IPS DF 6.9 (cell line): ENCODE results near the gene LNX1.

Experiments
- DNase-seq: peaks from one replicate; pipeline ENCODE4 v3.0.0-alpha.2; 2013; ENCODE audit warnings: low read depth, low spot score
- H3K27ac ChIP-seq: one replicate; pipeline ENCODE4 v1.5.1; 2013; ENCODE audit warnings: low read length, control low read depth
- H3K27me3 ChIP-seq: 2 replicates; pipeline ENCODE4 v1.6.1; 2013; ENCODE audit warnings: mild to moderate bottlenecking, low read length; ENCODE audit not compliant: control insufficient read depth, insufficient read depth
- H3K36me3 ChIP-seq: 2 replicates; pipeline ENCODE4 v1.6.1; 2013; ENCODE audit warnings: low read length; ENCODE audit not compliant: control insufficient read depth, insufficient read depth
- H3K4me1 ChIP-seq: 2 replicates; pipeline ENCODE4 v1.6.1; 2013; ENCODE audit warnings: low read length; ENCODE audit not compliant: control insufficient read depth, insufficient read depth
- H3K4me3 ChIP-seq: 2 replicates; pipeline ENCODE4 v1.5.1; 2013; ENCODE audit warnings: mild to moderate bottlenecking, low read length
- H3K9me3 ChIP-seq: 2 replicates; pipeline ENCODE4 v1.6.1; 2013; ENCODE audit warnings: low read length, inconsistent platforms; ENCODE audit not compliant: control insufficient read depth, insufficient read depth
- WGBS: extraction: QIAGEN DNeasy Blood & Tissue Kit; methylation state at CpG from one replicate; pipeline ENCODE4 v1.1.7; 2013; ENCODE audit warnings: mixed read lengths, missing lambda C conversion rate; ENCODE audit not compliant: insufficient read length, insufficient coverage; 5-methylcytosine and 5-hydroxymethylcytosine counted together

Gene LNX1

DNA sequence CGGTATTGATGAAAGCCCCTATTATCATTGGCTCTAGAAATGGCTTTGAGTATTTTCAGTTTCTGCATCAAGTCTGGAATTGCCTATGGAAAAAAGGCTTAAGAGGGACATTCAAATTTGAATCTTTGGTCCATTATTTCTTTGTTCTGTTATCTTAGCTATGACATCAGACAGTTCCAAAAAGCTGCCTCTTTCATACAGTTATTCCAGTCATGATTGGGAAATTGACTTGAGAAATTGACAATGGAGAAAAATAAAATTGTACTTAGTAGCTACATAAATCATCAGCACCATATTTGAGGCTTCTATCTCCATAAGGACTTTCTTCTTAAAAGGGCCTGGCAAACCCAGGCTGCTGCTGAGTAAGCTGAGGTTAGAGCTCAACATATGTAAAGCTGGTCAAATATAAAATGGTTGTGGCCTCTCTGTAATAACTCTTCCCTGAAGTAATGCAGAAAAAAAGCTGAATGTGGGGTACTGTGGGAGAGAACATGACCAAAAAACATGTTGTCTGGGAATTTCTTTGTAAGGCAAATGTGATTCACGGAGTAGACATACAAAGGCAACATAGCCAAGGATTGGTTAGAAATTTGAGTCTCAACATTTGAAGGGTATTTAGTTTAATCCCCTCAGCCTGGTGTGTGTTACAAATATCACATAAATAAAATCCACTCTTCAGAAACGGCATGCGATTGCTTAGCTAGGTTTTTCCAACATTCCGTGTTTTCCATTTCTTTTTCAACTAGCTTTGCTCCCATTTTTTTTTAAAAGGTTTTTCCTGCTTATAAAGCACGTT, 100.9 kb downstream of the LNX1 start:
- Histone ChIP-seq H3K27ac (no peak overlapping the region), H3K27me3 (no peaks in the 10 kb centered on the region), H3K9me3 (no peaks in the 10 kb centered on the region), H3K36me3 (no peaks in the 10 kb centered on the region), H3K4me1 (no peaks in the 10 kb centered on the region; the same call in 1 of the 2 replicates), H3K4me3 (no peak overlapping the region)
- WGBS = no CpG with 5 or more reads among the region's 6 CpGs
- DNase-seq = no peak

DNA sequence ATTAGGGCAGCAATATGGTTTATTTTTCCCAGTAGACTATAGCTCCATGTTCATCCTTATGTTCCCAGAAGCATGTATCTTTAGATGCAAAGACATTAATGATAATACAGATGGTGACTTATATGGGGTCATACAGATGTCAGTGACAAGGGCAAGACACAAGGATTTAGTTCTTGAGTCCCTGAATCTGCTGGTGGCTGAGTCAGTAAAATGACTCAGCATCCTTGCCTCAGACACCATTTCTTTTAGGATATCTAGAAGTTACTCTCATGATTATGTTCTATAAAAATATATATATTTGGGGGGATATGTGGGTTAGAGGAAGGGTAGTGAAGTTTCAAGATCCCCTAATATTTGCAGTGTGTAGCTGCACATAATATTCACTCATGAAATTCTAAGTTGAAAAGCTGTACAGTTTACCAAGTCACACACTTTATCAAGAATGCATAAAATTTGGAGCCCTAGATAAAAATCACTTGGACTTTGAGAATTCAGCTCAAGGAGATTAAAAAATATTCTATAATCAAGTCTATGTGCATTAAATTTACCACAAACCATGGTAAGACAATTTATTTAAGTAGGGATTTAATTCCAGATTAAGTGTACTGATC, 101.9 kb downstream of the LNX1 start:
- H3K9me3 ChIP-seq = no peaks in the 10 kb centered on the region
- DNase-seq = no peak
- H3K27ac ChIP-seq = no peak overlapping the region
- H3K27me3 ChIP-seq = no peaks in the 10 kb centered on the region
- no peak overlapping the region for H3K4me3 ChIP-seq
- H3K36me3 ChIP-seq = no peaks in the 10 kb centered on the region
- no peaks in the 10 kb centered on the region; the same call in 1 of the 2 replicates for H3K4me1 ChIP-seq

DNA sequence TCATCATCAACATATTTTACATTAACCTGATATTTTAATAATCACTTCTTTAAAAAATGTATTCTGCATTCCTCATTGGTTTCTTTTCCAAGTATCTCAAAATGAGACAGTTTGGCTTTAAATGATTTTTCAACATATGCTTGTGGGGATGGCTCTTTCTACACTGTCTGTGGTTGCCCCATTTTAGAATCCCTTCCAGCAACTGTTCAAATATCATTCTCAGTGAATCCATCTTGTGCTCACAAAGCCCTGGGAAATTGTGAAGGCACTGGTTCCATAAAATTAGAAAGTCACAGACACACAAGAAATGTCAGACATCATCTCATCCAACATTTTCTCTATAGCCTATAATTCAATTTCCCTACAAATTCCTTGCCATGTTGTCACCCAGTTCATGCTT, 103.5 kb downstream of the LNX1 start:
- Histone ChIP-seq H3K4me1 (no peaks in the 10 kb centered on the region; the same call in 1 of the 2 replicates), H3K36me3 (no peaks in the 10 kb centered on the region), H3K27ac (no peak overlapping the region), H3K4me3 (no peak overlapping the region), H3K9me3 (no peaks in the 10 kb centered on the region), H3K27me3 (no peaks in the 10 kb centered on the region)
- no peak for DNase-seq

DNA sequence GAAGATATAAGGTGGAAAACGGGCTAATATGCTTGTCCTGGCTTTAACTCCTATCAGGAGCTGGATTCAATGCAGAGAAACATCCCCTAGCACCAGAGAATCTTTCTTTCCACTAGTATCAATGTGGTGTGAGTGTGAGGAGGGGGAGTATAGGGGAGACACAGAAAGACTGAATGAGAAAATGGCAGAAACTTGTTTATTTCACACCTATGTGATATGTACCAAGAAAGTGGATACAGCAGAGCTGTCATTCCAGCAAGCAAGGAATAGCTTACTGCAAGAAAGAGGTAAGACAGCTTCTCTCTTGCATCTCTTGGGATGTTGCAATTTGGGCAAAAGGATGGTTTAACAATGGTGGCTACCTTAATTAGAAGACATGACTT, 105.6 kb downstream of the LNX1 start:
- Histone ChIP-seq H3K4me3 (no peak overlapping the region), H3K36me3 (no peaks in the 10 kb centered on the region), H3K9me3 (no peaks in the 10 kb centered on the region), H3K27me3 (no peaks in the 10 kb centered on the region), H3K4me1 (no peaks in the 10 kb centered on the region), H3K27ac (no peak overlapping the region)
- DNase-seq = no peak
- no CpG with 5 or more reads among the region's 1 CpG for WGBS

DNA sequence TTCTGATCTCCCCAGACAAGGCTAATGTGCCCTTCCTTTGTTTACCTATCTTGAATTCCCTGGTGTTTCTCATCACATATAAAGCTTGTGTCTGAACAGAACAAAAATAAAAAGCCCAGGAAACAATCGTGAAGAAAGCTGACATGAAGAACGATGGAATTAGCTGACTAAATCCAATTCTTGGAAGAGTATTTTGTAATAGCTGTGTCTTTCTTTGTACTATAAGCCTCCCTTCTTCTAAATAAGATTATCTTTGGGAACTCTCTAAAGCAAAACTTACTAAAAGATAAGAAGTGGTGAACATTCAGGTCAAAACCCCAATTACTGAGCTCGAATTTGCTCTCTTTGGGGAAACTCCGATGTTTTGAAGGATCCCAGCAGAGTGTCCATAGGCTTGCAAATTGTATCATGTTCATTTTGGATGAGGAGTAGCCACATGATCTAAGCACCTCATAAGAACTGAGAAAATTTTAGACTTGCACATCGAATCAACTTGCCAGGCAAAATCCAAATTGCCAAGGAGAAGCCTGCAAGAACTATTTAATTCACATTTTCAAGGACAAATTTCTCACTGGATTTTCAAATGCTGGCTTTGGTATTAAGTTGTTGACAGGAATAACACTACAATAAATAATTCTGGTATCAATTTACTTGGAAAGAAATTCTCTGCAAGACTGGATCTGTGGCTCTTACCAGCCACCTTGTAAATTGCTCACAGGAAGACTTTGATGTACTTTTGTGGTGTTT, 106.2 kb downstream of the LNX1 start:
- no peaks in the 10 kb centered on the region for H3K4me1 ChIP-seq
- no peaks in the 10 kb centered on the region for H3K9me3 ChIP-seq
- no peak overlapping the region for H3K27ac ChIP-seq
- H3K4me3 ChIP-seq = no peak overlapping the region
- H3K27me3 ChIP-seq = no peaks in the 10 kb centered on the region
- no peaks in the 10 kb centered on the region for H3K36me3 ChIP-seq
- WGBS = no CpG with 5 or more reads among the region's 5 CpGs
- DNase-seq = no peak

DNA sequence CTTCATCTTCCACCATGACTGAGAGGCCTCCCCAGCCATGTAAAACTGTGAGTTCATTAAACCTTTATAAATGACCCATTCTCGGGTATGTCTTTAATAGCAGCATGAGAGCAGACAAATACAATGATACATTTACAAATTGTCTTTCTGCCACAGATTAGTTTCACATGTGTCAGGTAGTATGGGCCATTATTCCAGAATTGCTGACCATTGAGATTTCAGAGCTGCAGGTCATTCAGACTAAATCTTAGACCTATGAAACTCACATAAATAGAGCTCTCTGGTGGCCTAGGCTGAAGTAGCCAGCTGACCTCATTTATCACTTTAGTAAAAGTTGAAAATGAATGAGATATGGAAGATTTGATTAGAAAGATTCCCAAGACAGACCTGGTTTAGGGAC, 108.0 kb downstream of the LNX1 start:
- Histone ChIP-seq H3K36me3 (no peaks in the 10 kb centered on the region), H3K27me3 (no peaks in the 10 kb centered on the region), H3K9me3 (no peaks in the 10 kb centered on the region), H3K27ac (no peak overlapping the region), H3K4me3 (no peak overlapping the region), H3K4me1 (no peaks in the 10 kb centered on the region; the same call in 1 of the 2 replicates)
- WGBS = no CpG with 5 or more reads among the region's 1 CpG
- no peak for DNase-seq

DNA sequence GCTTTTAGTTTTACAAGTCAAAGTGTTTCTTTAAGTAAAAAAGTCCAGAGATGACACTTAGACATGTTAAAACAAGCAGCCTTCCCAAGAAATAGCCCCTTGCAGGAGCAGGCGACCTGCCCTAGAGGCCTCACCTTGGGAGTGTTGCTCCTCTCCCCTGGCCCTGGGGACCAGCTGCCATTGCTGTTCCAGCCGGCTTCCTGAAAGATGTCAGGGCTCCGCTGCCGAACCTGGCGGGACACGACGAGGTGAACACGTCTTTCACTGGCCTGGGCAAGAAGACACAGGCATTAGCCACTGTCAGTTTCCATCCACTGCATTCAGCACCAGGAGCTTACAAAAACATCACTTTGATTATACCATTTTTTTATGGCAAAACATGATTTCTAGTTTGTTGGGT, 109.7 kb downstream of the LNX1 start:
- H3K27me3 ChIP-seq = no peaks in the 10 kb centered on the region
- WGBS = no CpG with 5 or more reads among the region's 8 CpGs
- DNase-seq = no peak

DNA sequence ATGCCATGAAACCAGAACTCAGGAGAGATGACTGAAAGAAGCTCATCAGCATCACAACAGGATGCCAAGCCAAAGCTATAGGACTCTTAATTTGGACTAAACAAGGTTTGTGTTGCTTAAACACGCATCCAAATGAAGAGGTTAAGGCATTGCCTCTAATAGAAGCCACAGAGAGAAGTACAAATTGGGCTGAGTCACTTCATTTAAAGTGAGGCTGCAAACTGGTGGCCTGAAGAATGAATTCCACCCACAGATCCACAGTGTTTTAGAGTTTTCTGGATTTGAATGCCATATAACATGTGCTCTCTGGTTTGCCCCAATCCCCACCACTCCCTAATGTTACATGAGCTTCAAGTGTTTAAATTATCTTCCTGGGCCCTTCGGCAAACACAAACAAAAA, 110.4 kb downstream of the LNX1 start:
- no peak overlapping the region for H3K4me3 ChIP-seq
- no peak for DNase-seq
- H3K9me3 ChIP-seq = no peaks in the 10 kb centered on the region
- no peaks in the 10 kb centered on the region for H3K27me3 ChIP-seq
- no CpG with 5 or more reads among the region's 2 CpGs for WGBS
- H3K27ac ChIP-seq = no peak overlapping the region
- no peaks in the 10 kb centered on the region for H3K36me3 ChIP-seq
- peaks cover 7% of the 10 kb centered on the region; the same call in 1 of the 2 replicates for H3K4me1 ChIP-seq

More for the DNA sequence above, 109.7 kb downstream of the LNX1 start:
- no peaks in the 10 kb centered on the region for H3K36me3 ChIP-seq
- no peak overlapping the region for H3K4me3 ChIP-seq
- no peaks in the 10 kb centered on the region for H3K9me3 ChIP-seq
- peaks cover 2% of the 10 kb centered on the region; the same call in 1 of the 2 replicates for H3K4me1 ChIP-seq
- H3K27ac ChIP-seq = no peak overlapping the region

DNA sequence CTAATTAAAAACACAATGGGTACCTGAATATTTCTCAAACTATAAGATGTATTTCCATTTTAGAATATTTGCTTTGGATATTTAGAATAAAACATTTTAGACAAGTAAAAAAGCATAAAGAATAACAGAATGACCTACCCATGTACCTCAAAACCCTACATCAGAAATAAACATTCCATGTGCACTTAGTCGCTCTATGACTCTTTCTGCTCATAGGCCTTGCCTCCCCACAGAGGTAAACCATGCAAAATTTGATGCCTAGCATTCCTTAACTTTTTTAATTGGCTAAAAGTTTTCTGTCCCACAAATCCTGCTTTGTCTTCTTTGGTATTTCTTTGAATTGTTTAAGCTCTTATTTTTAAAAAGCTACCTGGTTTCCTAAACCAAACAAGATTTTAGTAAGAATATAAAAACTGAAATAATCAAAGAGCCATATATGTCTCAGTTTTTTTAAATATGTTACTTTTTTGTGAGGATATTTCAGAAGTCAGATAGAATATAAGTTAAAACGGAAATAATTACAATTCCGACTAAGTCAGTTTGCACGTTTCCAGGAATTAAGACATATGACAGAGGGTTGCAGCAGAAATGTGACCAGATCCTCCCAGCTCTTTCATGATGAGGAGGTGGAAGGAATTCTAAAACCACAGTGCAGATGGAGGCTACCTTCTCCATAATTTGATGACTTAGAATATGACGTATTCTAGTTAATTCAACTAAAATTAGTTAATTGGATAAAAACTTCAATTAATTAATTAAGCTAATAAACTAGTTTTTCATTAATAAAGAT, 111.4 kb downstream of the LNX1 start:
- no peaks in the 10 kb centered on the region for H3K9me3 ChIP-seq
- no peak overlapping the region for H3K4me3 ChIP-seq
- no peak overlapping the region for H3K27ac ChIP-seq
- DNase-seq = no peak
- H3K36me3 ChIP-seq = no peaks in the 10 kb centered on the region
- WGBS = no CpG with 5 or more reads among the region's 5 CpGs
- H3K27me3 ChIP-seq = no peaks in the 10 kb centered on the region
- peaks cover 7% of the 10 kb centered on the region; the same call in 1 of the 2 replicates for H3K4me1 ChIP-seq
